ENCODE results near the gene PRR15. TPM values are rescaled to one million over a fixed set of nuclear protein-coding genes. Genes with fewer than 3 reads are reported as not detected.

The PRR15 gene
- total and polyA plus RNA-seq, 2 of the 13 experiments (the other 11 are each of a cell fraction or from before 2014, with no cell fraction given), result 2.3 to 7.8 TPM

DNA sequence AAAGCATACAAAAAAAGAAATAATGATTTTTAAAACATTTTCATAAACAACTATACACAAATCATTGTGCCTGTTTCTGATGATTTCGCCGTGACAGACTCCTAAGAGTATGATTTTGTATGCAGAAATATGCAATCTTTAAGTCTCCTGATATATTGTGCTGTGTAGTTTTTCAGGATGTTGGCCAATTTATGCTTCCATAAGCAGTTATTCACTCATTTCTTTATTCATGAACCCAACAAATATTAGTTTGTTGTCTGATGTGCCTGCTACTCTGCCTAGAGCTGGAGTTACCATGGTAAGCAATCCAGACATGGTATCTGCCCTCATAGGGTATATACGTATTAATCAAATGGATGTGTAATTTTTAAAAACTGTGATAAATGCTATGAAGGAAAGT, 40.4 kb downstream of the PRR15 start:
- in situ Hi-C loops (cut with HindIII; ENCODE audit: extremely low pct_ligation_motif_present, low pct_unique_long_range_greater_than_20kb) (no loop called here), intact Hi-C loops (cut with micrococcal nuclease; ENCODE audit: unreplicated experiment) (no loop called here)
- Histone ChIP-seq H3K4me1 (ENCODE audit: insufficient read depth, low read length) (peaks cover 22% of the 10 kb centered on the region), H3K27ac (ENCODE audit: extremely low read length, insufficient read depth, low read length) (no peak overlapping the region), H3K4me2 (ENCODE audit: low read depth, low read length) (no peak overlapping the region), H3K9me3 (ENCODE audit: low read length) (no peaks in the 10 kb centered on the region), H3K36me3 (replicated peaks in 1 of 2; ENCODE audit: control insufficient read depth in 1 of 2, insufficient read depth in 2 of 2, low read length in 2 of 2) (no peaks in the 10 kb centered on the region), H4K20me1 (ENCODE audit: insufficient read depth, low read length) (no peaks in the 10 kb centered on the region), H3K79me2 (ENCODE audit: insufficient read depth, low read length) (no peaks in the 10 kb centered on the region), H3K27me3 (ENCODE audit: control insufficient read depth in 1 of 2, insufficient read depth in 2 of 2, low read length in 2 of 2) (no peaks in the 10 kb centered on the region), H2AFZ (ENCODE audit: low read length) (no peak overlapping the region), H3K4me3 (replicated peaks in 1 of 3; ENCODE audit: insufficient read depth in 1 of 3, low read depth in 2 of 3, low read length in 3 of 3) (no peak overlapping the region), H3K9ac (ENCODE audit: insufficient read depth, low read depth, low read length) (no peak overlapping the region)
- no peak for ATAC-seq
- no peak for DNase-seq (ENCODE audit: low spot score)
- ChIA-PET CTCF (ENCODE audit: low intra/inter-chr PET ratio, low total read pairs) (no interaction called here), POLR2A (no interaction called here)
- no TSS peak for BruUV-seq (replicated peaks)
- TF ChIP-seq MAFF (IDR thresholded peaks at IDR 0.05; ENCODE audit: low read depth, low read length), result peak; percentile 51
- TF ChIP-seq ZSCAN22 (CRISPR knock-in tag; IDR thresholded peaks at IDR 0.05), result no peak
- TF ChIP-seq MAFK (conservative IDR thresholded peaks at IDR 0.05 in 1 of 2, IDR thresholded peaks at IDR 0.05 in 1 of 2; ENCODE audit: low read length in 2 of 2), result peak; percentile 55 to 73
- FAIRE-seq, result no peak
- WGBS (ENCODE audit: low lambda C conversion rate), result 71% methylated on average over 3 of the region's 3 CpGs

DNA sequence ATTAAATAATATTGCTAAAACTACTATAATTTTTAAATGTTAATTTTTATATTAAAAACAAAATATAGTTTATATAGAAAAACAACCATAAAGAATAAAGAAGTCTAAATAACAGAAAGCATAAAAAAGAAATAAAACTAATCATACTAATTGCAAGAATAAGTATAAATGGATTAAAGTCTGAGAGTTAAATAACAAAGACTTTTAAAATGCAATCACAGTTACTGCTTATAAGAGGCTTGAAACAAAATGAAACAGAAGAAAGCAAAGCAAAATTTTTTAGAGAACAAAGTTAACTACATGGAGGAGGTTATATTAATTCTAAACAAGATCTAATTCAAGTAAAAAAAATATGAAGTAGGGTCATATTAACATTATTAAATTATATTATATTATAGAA, 41.1 kb downstream of the PRR15 start:
- ChIA-PET POLR2A (no interaction called here), CTCF (ENCODE audit: low intra/inter-chr PET ratio, low total read pairs) (no interaction called here)
- BruUV-seq (replicated peaks), result no TSS peak
- FAIRE-seq (no peak), DNase-seq (ENCODE audit: low spot score) (no peak), ATAC-seq (no peak)
- Histone ChIP-seq H4K20me1 (ENCODE audit: insufficient read depth, low read length) (no peaks in the 10 kb centered on the region), H3K4me1 (ENCODE audit: insufficient read depth, low read length) (peaks cover 26% of the 10 kb centered on the region), H3K36me3 (replicated peaks in 1 of 2; ENCODE audit: control insufficient read depth in 1 of 2, insufficient read depth in 2 of 2, low read length in 2 of 2) (no peaks in the 10 kb centered on the region), H3K9me3 (ENCODE audit: low read length) (no peaks in the 10 kb centered on the region), H3K27ac (ENCODE audit: extremely low read length, insufficient read depth, low read length) (no peak overlapping the region), H3K79me2 (ENCODE audit: insufficient read depth, low read length) (no peaks in the 10 kb centered on the region), H3K4me3 (replicated peaks in 1 of 3; ENCODE audit: insufficient read depth in 1 of 3, low read depth in 2 of 3, low read length in 3 of 3) (no peak overlapping the region), H3K27me3 (ENCODE audit: control insufficient read depth in 1 of 2, insufficient read depth in 2 of 2, low read length in 2 of 2) (no peaks in the 10 kb centered on the region), H3K9ac (ENCODE audit: insufficient read depth, low read depth, low read length) (no peak overlapping the region), H3K4me2 (ENCODE audit: low read depth, low read length) (no peak overlapping the region), H2AFZ (ENCODE audit: low read length) (no peak overlapping the region)
- intact Hi-C loops (cut with micrococcal nuclease; ENCODE audit: unreplicated experiment), result no loop called here
- in situ Hi-C loops (cut with HindIII; ENCODE audit: extremely low pct_ligation_motif_present, low pct_unique_long_range_greater_than_20kb), result no loop called here
- TF ChIP-seq CENPX (CRISPR knock-in tag; IDR thresholded peaks at IDR 0.05), result no peak
- no peak for TF ChIP-seq ZNF234 (CRISPR knock-in tag; conservative IDR thresholded peaks at IDR 0.05)
- TF ChIP-seq, protein P1, sequence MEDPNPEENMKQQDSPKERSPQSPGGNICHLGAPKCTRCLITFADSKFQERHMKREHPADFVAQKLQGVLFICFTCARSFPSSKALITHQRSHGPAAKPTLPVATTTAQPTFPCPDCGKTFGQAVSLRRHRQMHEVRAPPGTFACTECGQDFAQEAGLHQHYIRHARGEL (CRISPR knock-in tag; IDR thresholded peaks at IDR 0.05), result no peak
- TF ChIP-seq LCORL (IDR thresholded peaks at IDR 0.05), result no peak
- TF ChIP-seq LCORL (CRISPR knock-in tag; IDR thresholded peaks at IDR 0.05), result no peak
- TF ChIP-seq, protein P2, sequence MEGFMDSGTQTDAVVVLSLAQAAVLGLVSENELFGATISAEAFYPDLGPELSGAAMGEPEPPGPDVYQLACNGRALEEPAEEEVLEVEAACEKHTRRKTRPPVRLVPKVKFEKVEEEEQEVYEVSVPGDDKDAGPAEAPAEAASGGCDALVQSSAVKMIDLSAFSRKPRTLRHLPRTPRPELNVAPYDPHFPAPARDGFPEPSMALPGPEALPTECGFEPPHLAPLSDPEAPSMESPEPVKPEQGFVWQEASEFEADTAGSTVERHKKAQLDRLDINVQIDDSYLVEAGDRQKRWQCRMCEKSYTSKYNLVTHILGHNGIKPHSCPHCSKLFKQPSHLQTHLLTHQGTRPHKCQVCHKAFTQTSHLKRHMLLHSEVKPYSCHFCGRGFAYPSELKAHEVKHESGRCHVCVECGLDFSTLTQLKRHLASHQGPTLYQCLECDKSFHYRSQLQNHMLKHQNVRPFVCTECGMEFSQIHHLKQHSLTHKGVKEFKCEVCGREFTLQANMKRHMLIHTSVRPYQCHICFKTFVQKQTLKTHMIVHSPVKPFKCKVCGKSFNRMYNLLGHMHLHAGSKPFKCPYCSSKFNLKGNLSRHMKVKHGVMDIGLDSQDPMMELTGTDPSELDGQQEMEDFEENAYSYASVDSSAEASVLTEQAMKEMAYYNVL (CRISPR knock-in tag; IDR thresholded peaks at IDR 0.05; ENCODE audit: borderline replicate concordance), result no peak
- TF ChIP-seq ZNF841 (CRISPR knock-in tag; IDR thresholded peaks at IDR 0.05; ENCODE audit: borderline replicate concordance), result no peak
- TF ChIP-seq U2AF2 (IDR thresholded peaks at IDR 0.05; ENCODE audit: low read depth, low read length), result no peak
- no peak for TF ChIP-seq SRSF1 (optimal IDR thresholded peaks at IDR 0.05; ENCODE audit: low read depth, low read length)
- no peak for TF ChIP-seq MEIS2 (CRISPR knock-in tag; IDR thresholded peaks at IDR 0.05)
- TF ChIP-seq SIX1 (CRISPR knock-in tag; IDR thresholded peaks at IDR 0.05; ENCODE audit: borderline replicate concordance), result no peak
- no peak for TF ChIP-seq ETV5 (CRISPR knock-in tag; IDR thresholded peaks at IDR 0.05; ENCODE audit: borderline replicate concordance)
- TF ChIP-seq HMG20A (CRISPR knock-in tag; IDR thresholded peaks at IDR 0.05; ENCODE audit: borderline replicate concordance), result no peak
- TF ChIP-seq SOX5 (CRISPR knock-in tag; IDR thresholded peaks at IDR 0.05; ENCODE audit: borderline replicate concordance), result no peak
- no peak for TF ChIP-seq KAT8 (CRISPR knock-in tag; IDR thresholded peaks at IDR 0.05)
